H9 (cell line): ENCODE data around the gene FGR. TPM values are rescaled to one million over a fixed set of nuclear protein-coding genes. Genes with fewer than 3 reads are reported as not detected.
A peak's percentile ranks its signal among the peaks of the same experiment; 100 is the strongest.

ENCODE experiments used
- DNase-seq: peaks from one replicate; pipeline ENCODE4 v3.0.0-alpha.2; 2017
- H2AFZ ChIP-seq: one replicate; pipeline ENCODE4 v1.6.1; 2013; ENCODE audit warnings: mild to moderate bottlenecking, low read length, control low read depth, moderate library complexity
- H2AK5ac ChIP-seq: 2 replicates; pipeline ENCODE4 v1.6.1; 2013; ENCODE audit warnings: low read length, control low read depth, mixed read lengths; ENCODE audit not compliant: insufficient read length
- H2BK120ac ChIP-seq: one replicate; pipeline ENCODE4 v1.6.1; 2013; ENCODE audit warnings: low read depth, mild to moderate bottlenecking, low read length, control low read depth, inconsistent platforms; ENCODE audit not compliant: poor library complexity, severe bottlenecking
- H2BK12ac ChIP-seq: 2 replicates; pipeline ENCODE4 v1.6.1; 2013; ENCODE audit warnings: low read length, control low read depth, mixed read lengths, low read depth; ENCODE audit not compliant: insufficient read length
- H2BK15ac ChIP-seq: 2 replicates; pipeline ENCODE4 v1.6.1; 2013; ENCODE audit warnings: low read depth, low read length, control low read depth
- H2BK20ac ChIP-seq: one replicate; pipeline ENCODE4 v1.6.1; 2013; ENCODE audit warnings: low read depth, mild to moderate bottlenecking, low read length, control low read depth, inconsistent platforms; ENCODE audit not compliant: poor library complexity, severe bottlenecking
- H2BK5ac ChIP-seq: 2 replicates; pipeline ENCODE4 v1.6.1; 2013; ENCODE audit warnings: low read length, control low read depth, mixed read lengths; ENCODE audit not compliant: insufficient read length
- H3K14ac ChIP-seq: 2 replicates; pipeline ENCODE4 v1.6.1; 2013; ENCODE audit warnings: low read length, control low read depth; ENCODE audit not compliant: insufficient read depth
- H3K18ac ChIP-seq: 2 replicates; pipeline ENCODE4 v1.6.1; 2013; ENCODE audit warnings: low read depth, mild to moderate bottlenecking, mixed read lengths, low read length, control low read depth; ENCODE audit not compliant: insufficient read length
- H3K23ac ChIP-seq: 2 replicates; pipeline ENCODE4 v1.6.1; 2013; ENCODE audit warnings: low read length, control low read depth, mixed read lengths, low read depth; ENCODE audit not compliant: insufficient read length
- H3K23me2 ChIP-seq: 2 replicates; pipeline ENCODE4 v1.6.1; 2013; ENCODE audit warnings: low read depth, mild to moderate bottlenecking, mixed read lengths, low read length, control low read depth; ENCODE audit not compliant: insufficient read length, poor library complexity, severe bottlenecking
- H3K27ac ChIP-seq: 2 replicates; pipeline ENCODE4 v1.5.1; 2013; ENCODE audit warnings: low read length, control low read depth, mixed read lengths, low read depth; ENCODE audit not compliant: insufficient read length
- H3K27me3 ChIP-seq: 2 replicates; pipeline ENCODE4 v1.6.1; 2013; ENCODE audit warnings: low read length, control low read depth, inconsistent platforms; ENCODE audit not compliant: insufficient read depth
- H3K4ac ChIP-seq: 2 replicates; pipeline ENCODE4 v1.6.1; 2013; ENCODE audit warnings: low read depth, mild to moderate bottlenecking, control low read depth, inconsistent platforms, low read length, moderate library complexity
- H3K4me1 ChIP-seq: 2 replicates; pipeline ENCODE4 v1.6.1; 2013; ENCODE audit warnings: low read length, control low read depth, inconsistent platforms; ENCODE audit not compliant: insufficient read depth
- H3K4me2 ChIP-seq: 2 replicates; pipeline ENCODE4 v1.6.1; 2013; ENCODE audit warnings: low read length, control low read depth, mixed read lengths; ENCODE audit not compliant: insufficient read length, insufficient read depth
- H3K56ac ChIP-seq: 2 replicates; pipeline ENCODE4 v1.6.1; 2013; ENCODE audit warnings: low read depth, mild to moderate bottlenecking, mixed read lengths, low read length, control low read depth; ENCODE audit not compliant: insufficient read length
- H3K79me1 ChIP-seq: 2 replicates; pipeline ENCODE4 v1.6.1; 2013; ENCODE audit warnings: low read depth, mild to moderate bottlenecking, moderate library complexity, low read length, control low read depth, inconsistent platforms; ENCODE audit not compliant: insufficient read depth, poor library complexity, severe bottlenecking
- H3K79me2 ChIP-seq: 2 replicates; pipeline ENCODE4 v1.6.1; 2013; ENCODE audit warnings: low read length, control low read depth, inconsistent platforms; ENCODE audit not compliant: insufficient read depth
- H3K9ac ChIP-seq: 2 replicates; pipeline ENCODE4 v1.6.1; 2013; ENCODE audit warnings: low read length, control low read depth, mixed read lengths; ENCODE audit not compliant: insufficient read length; ENCODE audit errors: extremely low read depth
- H3K9me3 ChIP-seq: one replicate; pipeline ENCODE4 v1.6.1; 2013; ENCODE audit warnings: low read depth, low read length, inconsistent platforms; ENCODE audit not compliant: control insufficient read depth
- H3T11ph ChIP-seq: one replicate; pipeline ENCODE4 v1.6.1; 2013; ENCODE audit warnings: mild to moderate bottlenecking, low read length, control low read depth, inconsistent platforms
- H4K20me1 ChIP-seq: one replicate; pipeline ENCODE4 v1.6.1; 2013; ENCODE audit not compliant: control insufficient read depth, insufficient read length, insufficient read depth
- H4K5ac ChIP-seq: 2 replicates; pipeline ENCODE4 v1.6.1; 2013; ENCODE audit warnings: low read depth, mild to moderate bottlenecking, mixed read lengths, low read length, control low read depth; ENCODE audit not compliant: insufficient read length
- H4K8ac ChIP-seq: replicated peaks from 2 replicates; pipeline ENCODE4 v1.6.1; 2013; ENCODE audit warnings: low read length, control low read depth, mixed read lengths, low read depth; ENCODE audit not compliant: insufficient read length
- H4K91ac ChIP-seq: 2 replicates; pipeline ENCODE4 v1.6.1; 2013; ENCODE audit warnings: low read depth, mild to moderate bottlenecking, moderate library complexity, mixed read lengths, low read length, control low read depth; ENCODE audit not compliant: insufficient read length
- H3K27ac Mint-ChIP-seq, 3 experiments: 2 replicates in 2 of 3; 3 replicates in 1 of 3; pipeline ENCODE4 v1.8.0; 2020 to 2021; ENCODE audit warnings: mixed read lengths in 3 of 3, mild to moderate bottlenecking in 1 of 3, moderate library complexity in 1 of 3
- H3K27me3 Mint-ChIP-seq: 2 replicates; pipeline ENCODE4 v1.8.0; 2021; ENCODE audit warnings: low read depth, mild to moderate bottlenecking, moderate library complexity, mixed read lengths
- H3K36me3 Mint-ChIP-seq, 3 experiments: 2 replicates in 2 of 3; 3 replicates in 1 of 3; pipeline ENCODE4 v1.8.0; 2020 to 2021; ENCODE audit warnings: low read depth in 3 of 3, mixed read lengths in 3 of 3; ENCODE audit not compliant: insufficient read depth in 1 of 3
- H3K4me1 Mint-ChIP-seq, 2 experiments: 2 replicates each; pipeline ENCODE4 v1.8.0; 2020; ENCODE audit warnings: mixed read lengths in 2 of 2
- H3K4me3 Mint-ChIP-seq, 2 experiments: 2 replicates in 1 of 2; 3 replicates in 1 of 2; pipeline ENCODE4 v1.8.0; 2020 to 2021; ENCODE audit warnings: mild to moderate bottlenecking in 2 of 2, mixed read lengths in 2 of 2, moderate library complexity in 1 of 2
- H3K9me3 Mint-ChIP-seq, 2 experiments: 2 replicates in 1 of 2; 3 replicates in 1 of 2; pipeline ENCODE4 v1.8.0; 2020; ENCODE audit warnings: mild to moderate bottlenecking in 2 of 2, mixed read lengths in 2 of 2, moderate library complexity in 1 of 2
- WGBS: extraction: QIAGEN DNeasy Blood & Tissue Kit; methylation state at CpG from one replicate; pipeline ENCODE4 v1.1.7; 2013; ENCODE audit warnings: missing lambda C conversion rate, low lambda C conversion rate, mixed read lengths; ENCODE audit not compliant: insufficient read length; ENCODE audit errors: extremely low coverage; 5-methylcytosine and 5-hydroxymethylcytosine counted together
- total RNA-seq: library from RNA; stranded (reverse); gene quantifications from 2 replicates; pipeline ENCODE4 v1.2.1, GENCODE V29; 2021
- TF ChIP-seq, protein P1 (sequence below): fragments of 200-600 bp; sonication (generic); conservative IDR thresholded peaks from 3 replicates; pipeline ENCODE4 v1.8.0; 2021; ENCODE audit warnings: antibody characterized with exemption, mild to moderate bottlenecking

FGR gene
- total RNA-seq, 1 experiment from 2014 or later: not detected

DNA sequence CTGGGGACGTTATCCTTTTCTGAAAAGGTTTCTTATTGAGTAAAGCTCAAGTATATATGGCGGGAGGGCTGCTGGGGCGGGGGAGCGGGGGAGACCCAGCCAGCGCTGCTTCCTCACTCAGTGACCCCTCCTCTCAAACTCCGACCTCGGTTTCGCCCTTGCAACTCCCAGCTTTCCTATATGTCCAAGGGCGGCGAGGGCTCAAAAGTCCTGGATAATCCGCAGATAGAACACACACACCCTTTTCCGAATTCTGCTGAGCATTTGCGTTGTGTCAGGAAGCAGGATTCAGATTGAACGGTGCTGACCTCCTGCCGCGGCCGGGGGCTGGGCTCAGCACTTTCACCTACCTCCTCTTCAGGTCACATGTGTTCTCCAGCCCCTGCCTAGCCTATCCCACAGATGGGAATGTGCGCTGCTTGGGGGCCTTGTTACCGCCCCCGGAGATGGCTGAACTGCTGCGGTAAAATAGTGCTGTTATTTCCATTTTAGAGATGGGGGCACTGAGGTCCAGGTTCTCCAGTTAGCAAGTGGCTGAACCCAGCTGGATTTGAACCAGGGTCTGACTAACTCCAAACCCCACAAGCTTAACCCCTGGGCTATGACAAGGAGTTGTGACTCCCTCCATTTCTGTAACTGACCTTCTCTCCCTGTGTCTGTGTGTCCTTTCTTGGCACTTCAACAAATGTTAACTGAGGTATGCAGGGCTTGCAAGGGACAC, 30.2 kb downstream of the FGR start:
- Histone ChIP-seq H3K79me2 (peaks cover 6% of the 10 kb centered on the region; the same call in 1 of the 2 replicates), H3K56ac (no peak overlapping the region), H3K23me2 (peaks cover 6% of the 10 kb centered on the region), H3K4me1 (peaks cover 15% of the 10 kb centered on the region), H3K14ac (no peak overlapping the region), H2AFZ (no peak overlapping the region), H4K20me1 (no peaks in the 10 kb centered on the region), H4K5ac (no peak overlapping the region), H3K27ac (no peak overlapping the region), H3K18ac (no peak overlapping the region), H2BK15ac (no peak overlapping the region), H3K27me3 (no peaks in the 10 kb centered on the region; the same call in 1 of the 2 replicates), H4K91ac (no peak overlapping the region), H3K4me2 (peak overlapping the region; percentile 76), H3K9me3 (no peaks in the 10 kb centered on the region), H2BK20ac (no peak overlapping the region), H2BK5ac (no peak overlapping the region), H4K8ac (no peak overlapping the region), H3K23ac (no peak overlapping the region), H3K9ac (no peak overlapping the region), H3T11ph (no peak overlapping the region), H2BK120ac (no peak overlapping the region), H3K79me1 (peaks cover 2% of the 10 kb centered on the region), H2AK5ac (no peak overlapping the region), H3K4ac (no peak overlapping the region), H2BK12ac (no peak overlapping the region)
- TF ChIP-seq, protein P1, sequence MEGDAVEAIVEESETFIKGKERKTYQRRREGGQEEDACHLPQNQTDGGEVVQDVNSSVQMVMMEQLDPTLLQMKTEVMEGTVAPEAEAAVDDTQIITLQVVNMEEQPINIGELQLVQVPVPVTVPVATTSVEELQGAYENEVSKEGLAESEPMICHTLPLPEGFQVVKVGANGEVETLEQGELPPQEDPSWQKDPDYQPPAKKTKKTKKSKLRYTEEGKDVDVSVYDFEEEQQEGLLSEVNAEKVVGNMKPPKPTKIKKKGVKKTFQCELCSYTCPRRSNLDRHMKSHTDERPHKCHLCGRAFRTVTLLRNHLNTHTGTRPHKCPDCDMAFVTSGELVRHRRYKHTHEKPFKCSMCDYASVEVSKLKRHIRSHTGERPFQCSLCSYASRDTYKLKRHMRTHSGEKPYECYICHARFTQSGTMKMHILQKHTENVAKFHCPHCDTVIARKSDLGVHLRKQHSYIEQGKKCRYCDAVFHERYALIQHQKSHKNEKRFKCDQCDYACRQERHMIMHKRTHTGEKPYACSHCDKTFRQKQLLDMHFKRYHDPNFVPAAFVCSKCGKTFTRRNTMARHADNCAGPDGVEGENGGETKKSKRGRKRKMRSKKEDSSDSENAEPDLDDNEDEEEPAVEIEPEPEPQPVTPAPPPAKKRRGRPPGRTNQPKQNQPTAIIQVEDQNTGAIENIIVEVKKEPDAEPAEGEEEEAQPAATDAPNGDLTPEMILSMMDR: no peak
- Mint-ChIP-seq H3K4me1 (peaks cover 53 to 54% of the 10 kb centered on the region in 2 experiments), H3K27ac (no peak overlapping the region), H3K36me3 (peaks cover 0 to 1% (median 0%) of the 10 kb centered on the region in 3 experiments; a peak in 1 of 7 replicates), H3K9me3 (no peaks in the 10 kb centered on the region), H3K4me3 (peak overlapping the region; percentile 90 to 91), H3K27me3 (peaks cover 2% of the 10 kb centered on the region)
- peak; percentile 77 for DNase-seq
- WGBS: no CpG with 5 or more reads among the region's 21 CpGs
